Esophagus squamous epithelium (tissue), 5 donors: ENCODE data around the gene KCNK7. TPM values are rescaled to one million over a fixed set of nuclear protein-coding genes. Genes with fewer than 3 reads are reported as not detected.
A peak's percentile ranks its signal among the peaks of the same experiment; 100 is the strongest.

Experiments used
- DNase-seq: peaks from one replicate; lab custom pipeline; 2025; lab: John Stamatoyannopoulos, UW
- H3K27ac ChIP-seq, 4 donors: fragments of 200-600 bp; sonication (generic); one replicate each; pipeline ENCODE4 v1.5.1; 2016 to 2019; ENCODE audit warnings: mild to moderate bottlenecking in 1 of 4
- H3K27me3 ChIP-seq, 4 donors: fragments of 200-600 bp; sonication (generic); 1 replicate in 3 of 4; 2 replicates in 1 of 4; pipeline versions ENCODE4 v1.5.1 to v1.6.0; 2017 to 2021; ENCODE audit warnings: antibody characterized with exemption in 1 of 4
- H3K36me3 ChIP-seq, 3 donors: fragments of 200-600 bp; sonication (generic); one replicate each; pipeline ENCODE4 v1.5.1; 2016 to 2019
- H3K4me1 ChIP-seq, 3 donors: fragments of 200-600 bp; sonication (generic); one replicate each; pipeline ENCODE4 v1.5.1; 2017 to 2019
- H3K4me3 ChIP-seq, 4 donors: fragments of 200-600 bp; sonication (generic); 1 replicate in 3 of 4; 2 replicates in 1 of 4; pipeline ENCODE4 v1.5.1; 2016 to 2019; ENCODE audit warnings: mild to moderate bottlenecking in 2 of 4, moderate library complexity in 1 of 4
- H3K9me3 ChIP-seq, 3 donors: fragments of 200-600 bp; sonication (generic); one replicate each; pipeline ENCODE4 v1.5.1; 2016 to 2019
- POLR2A ChIP-seq, 4 donors: fragments of 450-650 bp; IDR thresholded peaks; one replicate each; pipeline ENCODE4 v1.6.1; 2017; ENCODE audit warnings: antibody characterized with exemption in 4 of 4, mild to moderate bottlenecking in 4 of 4, moderate library complexity in 3 of 4
- WGBS, 2 donors: methylation state at CpG; one replicate each; pipeline ENCODE4 v1.1.5; 2018; 5-methylcytosine and 5-hydroxymethylcytosine counted together
- intact Hi-C: fragments of 100-400 bp; cut with DNase I; formaldehyde crosslinking; loops from one replicate; pipeline ENCODE4 v1.15.0; 2022
- total RNA-seq, 4 donors: library from RNA; depleted of rRNA; stranded (reverse); fragments of >200 nt; gene quantifications; one replicate each; pipeline ENCODE4 v1.1.0, GENCODE V29; 2016
- TF ChIP-seq, protein P1 (sequence below), 6 experiments: fragments of 450-650 bp in 4 of 6; fragments of 200-600 bp in 2 of 6; sonication (generic) in 2 of 6; IDR thresholded peaks; one replicate each; pipeline ENCODE4 v1.5.1; 2016 to 2019; ENCODE audit warnings: antibody characterized with exemption in 6 of 6, mild to moderate bottlenecking in 4 of 6, moderate library complexity in 4 of 6
- donor health status: DM: yes; HTN: yes; CAD: no.

KCNK7 gene
- total RNA-seq, 4 donors from 2014 or later = 5.5 to 22.5 (median 15.2) TPM

DNA sequence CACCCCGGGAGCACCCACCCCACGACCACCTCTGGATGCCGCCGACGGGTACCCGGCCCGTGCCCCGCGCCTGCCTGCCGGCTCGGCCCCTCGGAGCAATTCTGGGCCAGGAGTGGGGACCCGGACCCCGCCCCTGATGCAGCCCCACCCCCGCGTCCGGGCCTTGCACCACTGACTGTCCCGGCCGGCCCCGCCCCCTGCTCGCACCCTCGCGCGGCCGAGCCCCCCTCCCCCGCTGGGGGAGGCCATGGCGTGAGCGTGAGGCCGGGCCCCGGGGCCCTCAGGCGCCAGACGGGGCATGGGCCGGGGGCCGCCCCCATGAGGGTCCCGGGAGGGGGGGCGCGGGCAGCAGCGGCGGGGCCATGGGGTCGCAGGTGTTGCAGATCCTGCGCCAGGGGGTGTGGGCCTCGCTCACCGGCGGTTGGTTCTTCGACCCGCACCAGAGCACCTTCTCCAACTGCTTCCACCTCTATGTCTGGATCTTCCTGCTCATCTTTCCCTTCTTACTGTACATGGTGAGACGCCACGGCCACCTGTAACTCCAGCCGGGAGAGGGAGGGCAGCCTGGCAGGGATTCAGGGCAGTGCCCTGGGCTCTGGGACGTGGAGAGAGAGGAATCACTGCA is 20.5 kb upstream of the KCNK7 start:
- Histone ChIP-seq H3K4me1 (peaks cover 31 to 56% (median 39%) of the 10 kb centered on the region in 3 donors), H3K4me3 (peak overlapping the region; percentile 81 to 99 (median 96)), H3K9me3 (no peaks in the 10 kb centered on the region), H3K27me3 (no peaks in the 10 kb centered on the region), H3K27ac (peak overlapping the region; percentile 96 to 98 (median 97)), H3K36me3 (peaks cover 28 to 60% (median 35%) of the 10 kb centered on the region in 3 donors)
- TF ChIP-seq, protein P1, sequence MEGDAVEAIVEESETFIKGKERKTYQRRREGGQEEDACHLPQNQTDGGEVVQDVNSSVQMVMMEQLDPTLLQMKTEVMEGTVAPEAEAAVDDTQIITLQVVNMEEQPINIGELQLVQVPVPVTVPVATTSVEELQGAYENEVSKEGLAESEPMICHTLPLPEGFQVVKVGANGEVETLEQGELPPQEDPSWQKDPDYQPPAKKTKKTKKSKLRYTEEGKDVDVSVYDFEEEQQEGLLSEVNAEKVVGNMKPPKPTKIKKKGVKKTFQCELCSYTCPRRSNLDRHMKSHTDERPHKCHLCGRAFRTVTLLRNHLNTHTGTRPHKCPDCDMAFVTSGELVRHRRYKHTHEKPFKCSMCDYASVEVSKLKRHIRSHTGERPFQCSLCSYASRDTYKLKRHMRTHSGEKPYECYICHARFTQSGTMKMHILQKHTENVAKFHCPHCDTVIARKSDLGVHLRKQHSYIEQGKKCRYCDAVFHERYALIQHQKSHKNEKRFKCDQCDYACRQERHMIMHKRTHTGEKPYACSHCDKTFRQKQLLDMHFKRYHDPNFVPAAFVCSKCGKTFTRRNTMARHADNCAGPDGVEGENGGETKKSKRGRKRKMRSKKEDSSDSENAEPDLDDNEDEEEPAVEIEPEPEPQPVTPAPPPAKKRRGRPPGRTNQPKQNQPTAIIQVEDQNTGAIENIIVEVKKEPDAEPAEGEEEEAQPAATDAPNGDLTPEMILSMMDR (IDR thresholded peaks at IDR 0.05) = no peak
- no peak for TF ChIP-seq POLR2A (IDR thresholded peaks at IDR 0.05)
- intact Hi-C loops = loop anchor here (10.0 kb wide), 1 partner anchor 71 kb away; no protein-coding TSS in a partner anchor
- no peak for DNase-seq
- 0% methylated on average over 1 to 13 of the region's 50 CpGs for WGBS, 2 donors

DNA sequence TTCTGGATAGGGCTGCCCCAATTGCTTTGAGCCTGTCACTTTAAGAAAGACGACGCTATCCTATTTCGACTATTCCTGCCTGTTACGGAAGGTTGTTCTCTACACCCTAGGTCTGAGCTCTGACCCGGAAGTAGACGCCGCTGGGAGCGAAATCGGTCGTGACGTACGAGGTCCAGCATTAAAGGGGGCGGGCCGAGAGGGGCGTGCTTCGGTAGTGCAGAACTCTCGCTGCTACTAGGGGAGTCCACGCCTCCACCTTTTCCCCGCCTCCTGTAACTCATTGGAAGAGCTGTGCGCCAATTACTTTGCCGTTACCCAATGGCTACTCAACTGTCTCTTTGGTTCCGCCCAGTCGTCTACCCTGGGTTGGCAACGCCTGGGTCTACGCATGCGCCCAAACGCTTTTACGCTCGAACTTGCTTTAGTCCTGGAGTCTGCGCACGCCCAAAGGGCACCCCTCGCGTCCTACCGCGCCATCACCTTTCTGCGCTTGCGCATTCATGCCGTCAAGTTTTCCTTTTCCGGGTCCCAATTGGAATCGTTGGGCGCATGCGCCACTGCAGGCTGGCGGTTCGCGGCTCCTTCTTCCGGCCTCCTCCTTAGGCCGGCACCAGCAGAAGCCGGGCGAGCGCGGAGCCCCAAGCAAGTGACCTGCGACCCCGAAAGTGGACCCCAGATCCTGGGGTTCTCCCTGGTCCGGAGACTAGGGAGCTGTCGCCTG is 19.8 kb upstream of the KCNK7 start, which contains the start of gene PCNX3:
PCNX3 (plus strand) TSS at position 548 of the 721 bp plus-strand sequence. CDS start 536 bp downstream, outside the sequence.
- WGBS, 2 donors = 1% methylated on average over 21 to 40 of the region's 55 CpGs
- peaks cover 28 to 60% (median 28%) of the 10 kb centered on the region in 3 donors for H3K36me3 ChIP-seq
- peak within 1 kb of the TSS; percentile 81 to 99 (median 96) for H3K4me3 ChIP-seq
- H3K27me3 ChIP-seq = no peaks in the 10 kb centered on the region
- H3K9me3 ChIP-seq = no peaks in the 10 kb centered on the region
- peak; percentile 99 for DNase-seq
- H3K27ac ChIP-seq = peak within 1 kb of the TSS; percentile 96 to 98 (median 98)
- peak in 3 of 4 donors; percentile 53 to 72 (median 59) for TF ChIP-seq POLR2A (IDR thresholded peaks at IDR 0.05)
- TF ChIP-seq, protein P1 (IDR thresholded peaks at IDR 0.05) = peak in 1 of 6 experiments; percentile 8
- peaks cover 38 to 62% (median 46%) of the 10 kb centered on the region in 3 donors for H3K4me1 ChIP-seq
- intact Hi-C loops = loop anchor here (10.0 kb wide), 1 partner anchor 71 kb away; no protein-coding TSS in a partner anchor

DNA sequence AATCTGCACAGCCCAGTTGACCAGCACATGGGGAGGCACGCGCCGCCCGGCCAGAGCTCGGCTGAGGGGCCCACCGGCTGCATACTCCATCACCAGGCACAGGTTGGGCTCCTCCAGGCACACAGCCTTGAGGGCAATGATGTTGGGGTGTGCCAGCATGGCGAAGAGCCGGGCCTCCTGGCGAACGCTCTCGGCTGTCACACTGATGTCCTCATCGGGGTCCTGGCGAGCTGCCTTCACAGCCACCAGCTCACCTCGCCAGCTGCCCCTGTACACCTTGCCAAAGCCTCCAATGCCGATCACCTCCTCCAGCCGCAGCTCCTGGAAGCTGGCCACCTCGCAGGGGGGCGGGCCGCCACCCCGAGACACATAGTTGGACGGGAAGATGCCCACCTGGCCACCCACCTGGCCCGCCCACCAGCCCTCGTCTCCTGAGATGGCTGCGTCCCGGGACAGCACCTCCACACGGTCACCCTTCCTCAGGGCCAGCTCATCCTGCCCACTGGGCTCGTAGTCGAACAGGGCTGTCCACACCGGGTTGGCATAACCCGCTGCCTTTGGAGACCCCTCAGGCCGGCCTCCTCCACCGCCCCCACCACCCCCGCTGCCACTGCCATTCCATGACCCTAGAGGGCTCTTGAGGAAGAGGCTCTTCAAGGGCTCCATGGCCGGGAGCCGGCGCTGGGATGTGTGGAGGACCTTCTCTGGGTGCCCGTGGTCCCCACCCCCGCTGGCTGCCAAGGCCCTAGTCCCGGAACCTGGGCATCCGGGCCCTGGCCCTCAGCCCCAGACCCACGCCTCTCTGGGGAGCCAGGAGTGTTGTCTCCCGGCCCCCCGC is 17.7 kb upstream of the KCNK7 start:
- Histone ChIP-seq H3K27me3 (no peaks in the 10 kb centered on the region), H3K4me1 (peaks cover 49 to 78% (median 54%) of the 10 kb centered on the region in 3 donors), H3K36me3 (peaks cover 7 to 58% (median 7%) of the 10 kb centered on the region in 3 donors), H3K27ac (peak overlapping the region; percentile 96 to 98 (median 98)), H3K4me3 (peak overlapping the region; percentile 70 to 99 (median 87)), H3K9me3 (no peaks in the 10 kb centered on the region)
- 8 to 60% methylated on average over 1 to 7 of the region's 43 CpGs for WGBS, 2 donors
- DNase-seq = no peak
- intact Hi-C loops = loop anchor here (10.0 kb wide), 1 partner anchor 69 kb away; no protein-coding TSS in a partner anchor
- TF ChIP-seq, protein P1 (IDR thresholded peaks at IDR 0.05) = no peak
- TF ChIP-seq POLR2A (IDR thresholded peaks at IDR 0.05) = no peak

DNA sequence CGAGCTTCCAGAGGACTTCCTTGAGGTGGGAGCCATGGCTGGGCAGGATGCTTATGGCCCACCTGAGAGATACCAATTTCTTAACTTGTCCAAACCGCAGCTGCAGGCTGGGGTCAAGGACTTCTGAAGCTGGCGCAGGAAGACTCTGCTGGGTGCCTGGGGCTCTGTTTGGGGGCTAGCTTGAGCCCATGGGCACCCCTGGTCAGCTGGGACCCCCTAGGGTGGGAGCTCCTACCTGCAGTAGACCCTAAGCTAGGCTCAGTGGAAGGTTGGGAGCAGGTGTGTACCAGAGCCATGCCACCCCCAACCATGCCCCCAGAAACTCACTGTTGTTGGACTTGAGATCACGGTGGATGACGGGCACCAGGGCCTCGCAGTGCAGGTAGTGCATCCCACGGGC is 17.1 kb upstream of the KCNK7 start:
- Histone ChIP-seq H3K4me1 (peaks cover 52 to 78% (median 58%) of the 10 kb centered on the region in 3 donors), H3K27me3 (no peaks in the 10 kb centered on the region), H3K9me3 (no peaks in the 10 kb centered on the region), H3K36me3 (peaks cover under 1 to 58% (median 1%) of the 10 kb centered on the region in 3 donors), H3K27ac (peak overlapping the region; percentile 96 to 98 (median 98)), H3K4me3 (peak overlapping the region; percentile 70 to 99 (median 87))
- WGBS, 2 donors = 25 to 32% methylated on average over 2 of the region's 7 CpGs
- intact Hi-C loops = loop anchor here (10.0 kb wide), 1 partner anchor 68 kb away; no protein-coding TSS in a partner anchor
- DNase-seq = no peak
- no peak for TF ChIP-seq POLR2A (IDR thresholded peaks at IDR 0.05)
- TF ChIP-seq, protein P1 (IDR thresholded peaks at IDR 0.05) = no peak
